Pancreas (tissue), 10 donors: ENCODE measurements around the gene SOBP. TPM values are rescaled to one million over a fixed set of nuclear protein-coding genes. Genes with fewer than 3 reads are reported as not detected.

ENCODE experiments used
- ATAC-seq, 4 donors: fragments of 200-7000 bp; cut with Tn5 transposase; one replicate each; pipeline versions ENCODE4 v1.8.0 to v1.9.1; 2020; ENCODE audit warnings: mild to moderate bottlenecking in 4 of 4, moderate library complexity in 4 of 4
- DNase-seq, 6 donors: peaks; one replicate each; pipeline ENCODE4 v3.0.0-alpha.2; 2020
- FAIRE-seq: peaks from 2 replicates; lab custom pipeline; 2012; peaks lifted over from hg19 to GRCh38; lab: Jason Lieb, UNC
- H3K27ac ChIP-seq, 4 donors: fragments of 200-600 bp; sonication (generic); 1 replicate in 3 of 4; 2 replicates in 1 of 4; pipeline versions ENCODE4 v1.5.0 to v1.8.0; 2020
- H3K27me3 ChIP-seq, 4 donors: fragments of 200-600 bp; one replicate each; pipeline ENCODE4 v1.8.0; 2021
- H3K36me3 ChIP-seq, 3 donors: fragments of 200-600 bp; sonication (generic) in 1 of 3; one replicate each; pipeline versions ENCODE4 v1.5.0 to v1.8.0; 2020 to 2021
- H3K4me1 ChIP-seq, 3 donors: fragments of 200-600 bp; one replicate each; pipeline ENCODE4 v1.8.0; 2021
- H3K4me3 ChIP-seq, 4 donors: fragments of 200-600 bp; sonication (generic) in 2 of 4; one replicate each; pipeline versions ENCODE4 v1.5.0 to v1.8.0; 2020 to 2021
- H3K9me3 ChIP-seq, 4 donors: fragments of 200-600 bp; one replicate each; pipeline ENCODE4 v1.8.0; 2021
- WGBS, 2 donors: extraction: QIAGEN DNeasy Blood & Tissue Kit; methylation state at CpG; one replicate each; pipeline ENCODE4 v1.1.7; 2013; 5-methylcytosine and 5-hydroxymethylcytosine counted together
- intact Hi-C, 3 donors: fragments of 100-400 bp; cut with DNase I; formaldehyde crosslinking; loops; one replicate each; pipeline versions ENCODE4 v1.11.1 to v1.14.2; 2022
- polyA plus RNA-seq, 2 donors: library from polyadenylated mRNA; stranded (reverse); fragments of 200-250 nt; gene quantifications; one replicate each; pipeline ENCODE4 v1.2.3, GENCODE V29; 2013
- total RNA-seq, 6 donors: library from RNA; stranded (reverse); fragmentation: NEBNext Ultra II Directional in 4 of 6; extraction: Animal tissue kit (Norgen Biotek cat#: 25700) in 4 of 6; gene quantifications; one replicate each; pipeline versions ENCODE4 v1.2.1 to v1.2.4, GENCODE V29; 2021 to 2023
- TF ChIP-seq, protein P1 (sequence below), 4 donors: fragments of 200-600 bp; sonication (generic) in 3 of 4; IDR thresholded peaks; one replicate each; pipeline versions ENCODE4 v1.5.0 to v1.8.0; 2021; ENCODE audit warnings: antibody characterized with exemption in 4 of 4
- donor health status: healthy with polysubstance abuse.
- donor health status: DM: no; HTN: no; CAD: no; lungs with moderate emphysema.
- donor health status: DM: no; HTN: no; CAD: no.
- donor health status: control.
- donor health status: control.
- donor health status: Bipolar disorder and iron deficiency.
- donor health status: DM: yes; HTN: yes; CAD: no.
- donor health status: DM: no; HTN: no; CAD: no.
- donor health status: DM: no; HTN: no; CAD: no.
- donor health status: DM: yes; HTN: yes; CAD: no.

Gene SOBP
- total and polyA plus RNA-seq, 8 donors = 1.1 to 3.5 (median 2.0) TPM

GRCh38 chr6:107571354-107571753, 81.4 kb downstream of the SOBP start:
- WGBS, 2 donors = 88% methylated on average over 9 of the region's 9 CpGs
- DNase-seq (no peak), ATAC-seq (no peak), FAIRE-seq (no peak)
- Histone ChIP-seq H3K4me3 (no peak overlapping the region), H3K27me3 (no peaks in the 10 kb centered on the region), H3K27ac (no peak overlapping the region), H3K36me3 (no peaks in the 10 kb centered on the region), H3K4me1 (no peaks in the 10 kb centered on the region), H3K9me3 (no peaks in the 10 kb centered on the region)
- TF ChIP-seq, protein P1, sequence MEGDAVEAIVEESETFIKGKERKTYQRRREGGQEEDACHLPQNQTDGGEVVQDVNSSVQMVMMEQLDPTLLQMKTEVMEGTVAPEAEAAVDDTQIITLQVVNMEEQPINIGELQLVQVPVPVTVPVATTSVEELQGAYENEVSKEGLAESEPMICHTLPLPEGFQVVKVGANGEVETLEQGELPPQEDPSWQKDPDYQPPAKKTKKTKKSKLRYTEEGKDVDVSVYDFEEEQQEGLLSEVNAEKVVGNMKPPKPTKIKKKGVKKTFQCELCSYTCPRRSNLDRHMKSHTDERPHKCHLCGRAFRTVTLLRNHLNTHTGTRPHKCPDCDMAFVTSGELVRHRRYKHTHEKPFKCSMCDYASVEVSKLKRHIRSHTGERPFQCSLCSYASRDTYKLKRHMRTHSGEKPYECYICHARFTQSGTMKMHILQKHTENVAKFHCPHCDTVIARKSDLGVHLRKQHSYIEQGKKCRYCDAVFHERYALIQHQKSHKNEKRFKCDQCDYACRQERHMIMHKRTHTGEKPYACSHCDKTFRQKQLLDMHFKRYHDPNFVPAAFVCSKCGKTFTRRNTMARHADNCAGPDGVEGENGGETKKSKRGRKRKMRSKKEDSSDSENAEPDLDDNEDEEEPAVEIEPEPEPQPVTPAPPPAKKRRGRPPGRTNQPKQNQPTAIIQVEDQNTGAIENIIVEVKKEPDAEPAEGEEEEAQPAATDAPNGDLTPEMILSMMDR (IDR thresholded peaks at IDR 0.05) = no peak
- intact Hi-C loops = no loop called here

DNA sequence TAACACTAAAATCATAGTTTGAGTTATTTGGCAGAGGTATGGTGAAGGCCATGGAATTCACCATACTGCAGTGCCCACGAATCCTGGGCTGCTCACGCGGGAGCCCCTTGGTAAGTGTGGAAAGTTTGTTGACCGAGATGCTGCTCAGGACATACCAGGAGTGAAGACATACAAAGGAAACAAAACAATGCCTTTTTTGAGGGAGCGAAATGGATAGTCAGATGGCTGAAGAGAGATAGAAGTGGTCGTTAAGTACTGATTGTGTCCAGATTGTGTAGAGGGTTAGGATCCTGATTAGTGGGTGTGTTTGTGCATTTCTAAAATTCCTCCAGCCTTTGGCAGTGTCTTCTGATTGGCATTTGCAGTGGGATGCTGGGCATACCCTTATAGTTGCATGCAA, 83.0 kb downstream of the SOBP start:
- 76 to 85% methylated on average over 6 of the region's 6 CpGs for WGBS, 2 donors
- intact Hi-C loops = no loop called here
- Histone ChIP-seq H3K4me3 (no peak overlapping the region), H3K9me3 (no peaks in the 10 kb centered on the region), H3K27me3 (no peaks in the 10 kb centered on the region), H3K4me1 (no peaks in the 10 kb centered on the region), H3K27ac (no peak overlapping the region), H3K36me3 (no peaks in the 10 kb centered on the region)
- DNase-seq = no peak
- ATAC-seq = no peak
- FAIRE-seq = no peak
- TF ChIP-seq, protein P1 (IDR thresholded peaks at IDR 0.05) = no peak

DNA sequence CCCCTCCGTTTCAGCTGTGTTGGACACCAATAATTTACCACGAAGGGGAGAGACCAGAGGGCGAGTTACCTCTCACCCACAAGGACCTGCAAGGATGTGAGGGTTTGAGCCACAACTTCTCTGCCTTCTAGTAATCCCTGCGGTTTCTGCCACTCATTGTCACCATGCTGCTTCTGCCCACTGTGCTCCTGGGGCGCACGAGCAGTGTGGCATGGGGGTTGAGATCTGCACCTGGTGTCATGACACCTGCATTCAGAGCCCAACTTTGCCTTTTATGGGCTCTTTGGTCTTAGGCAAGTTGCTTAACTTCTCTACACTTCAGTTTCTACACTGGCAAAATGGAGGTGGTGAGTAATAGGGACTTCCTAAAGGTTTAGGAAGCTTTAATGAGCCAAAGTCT, 84.9 kb downstream of the SOBP start:
- 82 to 92% methylated on average over 6 of the region's 6 CpGs for WGBS, 2 donors
- DNase-seq (no peak), FAIRE-seq (no peak), ATAC-seq (no peak)
- H3K9me3 ChIP-seq = no peaks in the 10 kb centered on the region
- no peaks in the 10 kb centered on the region for H3K27me3 ChIP-seq
- no peaks in the 10 kb centered on the region for H3K36me3 ChIP-seq
- TF ChIP-seq, protein P1 (IDR thresholded peaks at IDR 0.05) = no peak
- intact Hi-C loops = no loop called here
- no peaks in the 10 kb centered on the region for H3K4me1 ChIP-seq
- H3K4me3 ChIP-seq = no peak overlapping the region
- no peak overlapping the region for H3K27ac ChIP-seq

DNA sequence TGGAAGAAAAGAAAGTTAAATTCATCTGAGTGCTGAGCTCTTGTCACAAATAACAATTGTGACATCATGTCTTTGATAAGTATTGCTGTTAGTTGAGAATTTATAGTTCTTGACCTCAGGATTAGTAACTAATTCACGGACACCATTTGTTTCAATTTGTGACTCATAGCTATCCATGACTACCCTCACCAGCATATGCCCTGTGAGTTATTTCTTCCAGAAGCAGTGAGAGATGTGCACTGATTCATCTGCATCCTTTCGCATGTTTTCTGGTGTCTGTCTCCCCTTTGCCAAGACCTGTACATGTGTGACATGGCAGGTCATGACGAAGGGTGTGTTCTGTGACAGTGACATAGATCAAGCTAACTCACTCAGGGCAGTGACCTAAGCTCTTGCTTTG, 86.9 kb downstream of the SOBP start:
- TF ChIP-seq, protein P1 (IDR thresholded peaks at IDR 0.05) = no peak
- no peaks in the 10 kb centered on the region for H3K27me3 ChIP-seq
- H3K4me1 ChIP-seq = no peaks in the 10 kb centered on the region
- ATAC-seq (no peak), DNase-seq (no peak), FAIRE-seq (no peak)
- H3K27ac ChIP-seq = no peak overlapping the region
- H3K9me3 ChIP-seq = no peaks in the 10 kb centered on the region
- H3K36me3 ChIP-seq = no peaks in the 10 kb centered on the region
- H3K4me3 ChIP-seq = no peak overlapping the region
- intact Hi-C loops = no loop called here
- WGBS, 2 donors = 78 to 97% methylated on average over 3 of the region's 3 CpGs

DNA sequence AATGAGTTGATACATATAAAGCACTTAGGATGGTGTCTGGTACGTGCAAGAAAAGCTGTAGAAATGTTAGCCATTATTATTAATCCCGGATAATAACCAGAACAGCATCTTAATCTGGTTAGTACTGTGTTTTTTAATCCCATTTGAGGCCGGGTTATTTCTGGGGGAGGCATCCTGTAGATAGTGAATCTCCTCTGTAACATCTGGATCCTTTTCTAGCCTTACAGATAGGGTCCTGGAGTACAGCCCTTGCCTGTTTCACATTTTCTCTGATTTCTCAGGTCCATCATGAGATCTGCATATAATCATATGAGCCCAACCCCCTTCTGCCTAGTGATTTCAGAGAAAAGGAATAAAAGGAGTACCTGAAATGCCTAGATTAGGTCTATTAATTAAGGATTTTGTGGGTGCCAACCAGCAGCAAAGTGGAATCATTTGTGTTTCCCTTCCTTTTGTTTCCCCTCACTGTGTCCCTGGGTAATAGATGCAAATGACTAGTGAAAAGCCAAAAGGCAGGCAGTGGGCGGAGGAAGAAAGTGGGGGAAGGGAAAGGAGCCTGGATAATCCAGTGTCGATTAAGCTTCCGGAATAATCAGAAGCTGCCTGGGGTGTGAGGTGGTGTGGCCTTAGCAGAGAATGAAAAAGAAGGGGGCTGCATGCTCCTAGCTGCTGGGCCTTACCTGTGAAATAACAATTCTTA, 88.9 kb downstream of the SOBP start:
- ATAC-seq = no peak
- intact Hi-C loops = no loop called here
- no peaks in the 10 kb centered on the region for H3K27me3 ChIP-seq
- no peak overlapping the region for H3K4me3 ChIP-seq
- TF ChIP-seq, protein P1 (IDR thresholded peaks at IDR 0.05) = no peak
- H3K4me1 ChIP-seq = no peaks in the 10 kb centered on the region
- no peaks in the 10 kb centered on the region for H3K9me3 ChIP-seq
- H3K36me3 ChIP-seq = no peaks in the 10 kb centered on the region
- 77 to 84% methylated on average over 6 of the region's 6 CpGs for WGBS, 2 donors
- no peak overlapping the region for H3K27ac ChIP-seq
- no peak for DNase-seq
- FAIRE-seq = no peak
